G401.6 (cell line): ENCODE data around the gene CDCA5.

Experiments
- FAIRE-seq: peaks from 2 replicates; lab custom pipeline; 2012; peaks lifted over from hg19 to GRCh38; lab: Jason Lieb, UNC

Gene CDCA5

GRCh38 chr11:65083834-65084597 is at the start of gene CDCA5, which contains the start of gene ZFPL1:
CDCA5 (minus strand) TSS chr11:65084040; CDS start chr11:65083978, 62 bp downstream.
ZFPL1 (plus strand) TSS chr11:65084222; CDS start chr11:65084699, 477 bp downstream.
- peak; percentile 49 for FAIRE-seq

- FAIRE-seq = no peak
Measured at GRCh38 chr11:65132988-65133700, 49.3 kb upstream of the CDCA5 start.

GRCh38 chr11:65132238-65132987 is 48.6 kb upstream of the CDCA5 start:
- no peak for FAIRE-seq

- no peak for FAIRE-seq
Measured at GRCh38 chr11:65131895-65132237, 48.0 kb upstream of the CDCA5 start.

- no peak for FAIRE-seq
Measured at GRCh38 chr11:65131417-65131776, 47.6 kb upstream of the CDCA5 start.

GRCh38 chr11:65130631-65131416 is 47.0 kb upstream of the CDCA5 start:
- no peak for FAIRE-seq

GRCh38 chr11:65129649-65130441 is 46.0 kb upstream of the CDCA5 start:
- FAIRE-seq = no peak

- no peak for FAIRE-seq
Measured at GRCh38 chr11:65128182-65129145, 44.6 kb upstream of the CDCA5 start.

- FAIRE-seq = no peak
Measured at GRCh38 chr11:65127473-65128181, 43.8 kb upstream of the CDCA5 start.

- no peak for FAIRE-seq
Measured at GRCh38 chr11:65126624-65127274, 42.9 kb upstream of the CDCA5 start.

GRCh38 chr11:65125197-65126056 is 41.6 kb upstream of the CDCA5 start:
- FAIRE-seq = no peak

- no peak for FAIRE-seq
Measured at GRCh38 chr11:65124480-65125196, 40.8 kb upstream of the CDCA5 start.

GRCh38 chr11:65121865-65122696 is 38.2 kb upstream of the CDCA5 start, which contains the start of the genes FAU and MRPL49:
FAU (minus strand) TSS chr11:65122134; CDS start chr11:65121813, 321 bp downstream.
MRPL49 (plus strand) TSS chr11:65122321; CDS start chr11:65122347, 26 bp downstream.
- FAIRE-seq = peak; percentile 94

GRCh38 chr11:65121447-65121864 is 37.6 kb upstream of the CDCA5 start:
- FAIRE-seq = no peak

GRCh38 chr11:65120831-65121230 is 37.0 kb upstream of the CDCA5 start:
- FAIRE-seq = no peak

- FAIRE-seq = no peak
Measured at GRCh38 chr11:65119670-65119995, 35.8 kb upstream of the CDCA5 start.
